GM19468 (cell line): ENCODE data around the gene TNFRSF19.
"Not testable (repeated sequence)": the region's sequence is repeated elsewhere in the genome, so short reads cannot be mapped to it uniquely, and the experiment has no call there.

Source experiments
- ATAC-seq: cut with Tn5 transposase; IDR thresholded peaks from one replicate; pipeline ENCODE4 v1.9.1; 2021; ENCODE audit warnings: mild to moderate bottlenecking, moderate library complexity, moderate number of reproducible peaks; ENCODE audit not compliant: unreplicated experiment; ENCODE audit errors: extremely low read depth

TNFRSF19 gene, protein sequence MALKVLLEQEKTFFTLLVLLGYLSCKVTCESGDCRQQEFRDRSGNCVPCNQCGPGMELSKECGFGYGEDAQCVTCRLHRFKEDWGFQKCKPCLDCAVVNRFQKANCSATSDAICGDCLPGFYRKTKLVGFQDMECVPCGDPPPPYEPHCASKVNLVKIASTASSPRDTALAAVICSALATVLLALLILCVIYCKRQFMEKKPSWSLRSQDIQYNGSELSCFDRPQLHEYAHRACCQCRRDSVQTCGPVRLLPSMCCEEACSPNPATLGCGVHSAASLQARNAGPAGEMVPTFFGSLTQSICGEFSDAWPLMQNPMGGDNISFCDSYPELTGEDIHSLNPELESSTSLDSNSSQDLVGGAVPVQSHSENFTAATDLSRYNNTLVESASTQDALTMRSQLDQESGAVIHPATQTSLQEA

DNA sequence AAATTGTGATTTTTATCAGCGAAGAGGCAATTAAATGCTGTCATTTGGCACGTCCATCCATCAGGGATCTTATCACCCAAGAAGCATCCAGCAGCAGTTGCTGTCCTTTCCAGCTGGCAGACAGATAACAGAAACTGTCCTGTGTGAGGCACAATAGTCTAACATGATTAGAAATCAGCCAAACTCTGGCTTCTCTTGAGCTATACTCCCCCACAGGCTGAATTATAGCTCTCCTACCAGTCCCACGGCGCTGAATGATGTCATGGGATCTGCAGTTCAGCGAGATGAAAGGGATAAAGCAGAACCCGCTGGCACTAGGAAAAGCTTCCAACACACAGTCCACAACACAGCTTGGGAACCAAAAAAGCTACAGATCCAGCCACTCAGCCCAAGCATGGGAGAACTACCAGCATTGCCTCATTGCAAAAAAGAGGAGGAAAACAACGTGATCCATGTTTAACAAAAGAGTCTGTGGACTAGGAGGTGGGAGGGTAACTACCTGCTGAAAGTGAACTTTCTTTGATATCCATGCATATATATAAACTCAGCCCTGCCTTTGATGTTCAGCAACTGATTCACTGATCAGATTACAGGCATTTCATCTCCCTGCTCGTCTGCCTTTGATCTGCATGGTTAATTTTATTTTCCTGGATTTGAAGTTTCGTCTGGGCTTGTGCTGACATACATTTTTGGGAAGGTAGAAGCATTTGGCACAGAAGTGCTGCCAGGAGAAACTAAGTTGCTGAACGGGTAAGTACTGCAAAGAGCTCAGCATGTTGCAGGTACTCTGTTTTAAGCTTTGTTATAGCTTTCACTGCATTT is at the start of gene TNFRSF19:
Gene TNFRSF19, plus strand, starts transcription at position 314 of the 822 bp plus-strand sequence. CDS start 19,772 bp downstream, outside the sequence.
- ATAC-seq: no peak

DNA sequence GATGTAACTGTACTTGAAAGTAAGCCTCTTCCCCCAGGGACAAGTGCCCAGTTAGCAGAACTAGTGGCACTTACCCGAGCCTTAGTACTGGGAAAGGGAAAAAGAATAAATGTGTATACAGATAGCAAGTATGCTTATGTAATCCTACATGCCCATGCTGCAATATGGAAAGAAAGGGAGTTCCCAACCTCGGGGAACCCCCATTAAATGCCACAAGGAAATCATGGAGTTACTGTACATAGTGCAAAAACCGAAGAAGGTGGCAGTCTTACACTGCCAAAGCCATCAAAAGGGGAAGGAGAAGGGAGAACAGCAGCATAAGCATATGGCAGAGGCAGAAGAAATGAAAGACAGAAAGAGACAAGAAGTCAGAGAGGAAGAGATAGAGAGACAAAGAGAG is 40.3 kb upstream of the TNFRSF19 start:
- ATAC-seq: not testable (repeated sequence)

DNA sequence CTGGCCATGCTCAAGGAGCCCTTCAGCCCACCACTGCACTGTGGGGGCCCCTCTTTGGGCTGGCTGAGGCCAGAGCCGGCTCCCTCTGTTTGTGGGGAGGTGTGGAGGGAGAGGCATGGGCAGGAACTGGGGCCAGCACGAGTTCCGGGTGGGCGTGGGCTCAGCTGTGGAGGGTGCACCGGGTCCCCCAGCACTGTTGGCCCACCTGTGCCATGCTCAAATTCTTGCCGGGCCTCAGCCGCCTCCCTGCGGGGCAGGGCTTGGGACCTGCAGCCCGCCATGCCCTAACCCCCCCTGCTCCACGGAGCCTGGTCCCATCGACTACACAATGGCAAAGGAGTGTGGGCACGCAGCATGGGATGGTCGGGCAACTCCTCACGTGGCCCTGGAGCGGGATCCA is 38.8 kb upstream of the TNFRSF19 start:
- ATAC-seq: no peak

DNA sequence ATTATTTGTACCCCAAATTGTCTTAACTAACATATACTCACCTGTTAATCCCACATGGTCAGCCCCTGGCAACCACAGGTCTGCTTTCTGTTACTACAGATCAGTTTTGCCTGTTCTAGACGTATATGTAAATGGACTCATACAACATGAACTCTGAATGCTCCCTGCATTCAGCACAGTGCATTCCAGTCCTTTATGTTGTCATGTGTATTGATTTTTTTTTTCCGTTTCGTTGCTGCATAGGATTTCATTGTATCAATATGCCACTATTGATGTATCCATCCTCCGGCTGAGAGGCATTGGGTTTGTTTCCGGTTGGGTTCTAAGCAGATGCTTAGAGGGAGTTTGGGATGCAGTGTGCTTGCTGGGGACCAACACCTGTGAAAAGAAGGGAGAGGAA is 36.1 kb upstream of the TNFRSF19 start:
- ATAC-seq: no peak

DNA sequence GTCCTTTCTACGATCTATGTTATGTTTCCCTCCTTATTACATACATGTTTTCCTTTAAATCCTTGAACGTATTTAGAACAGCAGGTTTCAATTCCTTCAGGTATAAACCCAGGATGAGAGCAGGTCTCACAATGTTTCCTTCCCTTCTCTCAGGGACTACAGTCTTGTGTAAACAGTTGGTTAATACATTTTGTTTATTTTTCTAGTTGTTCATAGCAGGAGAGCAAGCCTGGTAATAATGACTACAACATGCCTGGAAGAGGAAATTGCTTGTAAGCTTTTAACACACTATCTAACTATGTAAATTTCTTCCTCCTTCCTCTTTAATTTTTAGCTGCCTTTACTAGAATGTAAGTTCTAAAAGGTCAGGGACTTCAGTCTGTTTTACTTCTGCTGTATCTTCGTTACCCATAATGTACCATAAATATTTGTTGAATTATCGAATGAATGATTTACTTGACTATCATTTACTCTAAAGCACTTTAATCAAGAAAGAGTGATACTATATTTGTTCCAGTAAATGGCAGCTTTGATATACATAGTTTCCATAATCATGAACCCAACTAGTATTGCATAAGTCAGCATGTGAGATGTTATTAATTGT is 28.9 kb upstream of the TNFRSF19 start:
- no peak for ATAC-seq

DNA sequence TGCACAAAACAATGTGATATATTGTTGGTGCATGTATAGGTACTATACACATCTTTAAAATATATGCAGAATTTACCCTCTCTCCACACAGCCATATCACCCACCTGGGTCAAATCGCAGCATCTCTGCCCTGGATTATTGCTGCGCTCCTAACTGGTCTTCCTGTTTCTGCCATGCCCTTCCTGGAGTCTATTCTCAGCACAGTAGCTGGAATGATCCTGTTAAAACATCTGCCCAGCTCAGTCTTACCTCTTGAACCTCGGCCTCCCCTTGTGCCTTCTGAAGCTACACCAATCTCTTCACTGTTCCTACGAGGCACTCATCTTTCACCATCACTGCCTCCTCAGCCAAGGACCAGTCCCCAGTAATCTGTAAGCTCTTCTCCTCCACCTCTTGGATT is 25.5 kb upstream of the TNFRSF19 start:
- ATAC-seq: no peak

DNA sequence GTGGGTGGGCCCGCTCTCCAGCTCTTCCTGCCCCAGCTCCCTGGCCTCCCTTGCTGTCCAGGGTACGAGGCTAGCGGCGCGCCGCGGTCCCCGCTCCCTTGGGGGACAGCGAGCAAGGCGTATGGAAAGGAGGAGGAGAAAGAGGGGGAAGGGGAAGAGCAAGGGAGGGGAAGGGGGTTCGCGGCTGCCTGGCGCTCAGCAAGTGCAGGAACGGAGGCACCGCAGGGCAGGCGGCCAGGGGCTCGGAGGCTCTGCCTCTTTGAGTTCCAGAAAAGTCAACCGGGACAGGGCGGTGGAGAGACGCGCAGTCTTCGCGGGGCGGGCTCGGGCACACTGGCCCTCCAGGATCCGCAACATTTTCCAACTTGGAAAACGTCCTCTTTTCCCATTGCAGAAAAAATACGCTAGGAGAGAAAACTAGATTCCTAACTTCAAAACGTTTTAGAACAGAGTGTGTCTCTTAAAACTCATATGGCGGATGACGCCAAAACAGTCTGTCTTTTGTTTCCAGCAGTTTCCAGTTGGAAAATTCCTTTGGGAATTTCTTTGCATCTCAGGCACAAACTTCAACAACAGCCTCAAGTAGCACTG is 23.1 kb upstream of the TNFRSF19 start:
- ATAC-seq: no peak

DNA sequence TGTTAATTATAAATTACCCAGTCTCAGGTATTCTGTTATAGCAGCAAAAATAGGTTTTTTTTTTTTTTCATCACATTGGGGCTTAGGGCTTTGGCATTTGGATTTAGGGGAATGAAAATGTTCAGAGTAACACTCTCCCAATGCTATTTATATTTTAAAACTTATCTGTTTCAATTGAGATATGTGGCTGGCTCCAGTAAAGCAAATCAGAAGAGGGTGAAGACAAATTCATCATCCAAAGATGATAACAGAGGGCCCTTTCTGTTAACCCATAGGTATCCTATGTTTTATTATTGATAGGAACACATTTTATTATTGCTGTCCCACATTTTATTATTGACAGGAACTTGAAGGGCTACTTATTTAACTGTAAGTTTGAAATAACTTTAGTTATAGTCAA is 20.5 kb upstream of the TNFRSF19 start:
- no peak for ATAC-seq

DNA sequence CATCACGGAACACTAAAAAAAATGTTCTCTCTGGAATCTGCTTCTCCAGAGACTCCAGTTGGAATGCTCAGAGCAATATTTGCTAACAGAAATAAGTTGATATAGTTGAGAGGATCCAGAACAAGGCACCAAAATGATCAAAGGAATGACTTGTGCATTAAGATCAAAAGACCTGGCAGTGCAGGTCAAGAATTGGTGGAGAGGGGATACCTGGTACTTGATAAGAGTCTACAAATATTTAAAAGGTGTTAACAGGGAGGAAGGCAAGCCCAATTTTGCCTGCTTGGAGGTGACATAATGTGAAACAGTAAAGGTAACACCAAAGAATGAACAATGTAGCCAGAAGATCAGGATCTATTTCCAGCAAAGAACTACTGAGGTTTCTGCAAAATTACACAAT is 20.0 kb upstream of the TNFRSF19 start:
- ATAC-seq: no peak

DNA sequence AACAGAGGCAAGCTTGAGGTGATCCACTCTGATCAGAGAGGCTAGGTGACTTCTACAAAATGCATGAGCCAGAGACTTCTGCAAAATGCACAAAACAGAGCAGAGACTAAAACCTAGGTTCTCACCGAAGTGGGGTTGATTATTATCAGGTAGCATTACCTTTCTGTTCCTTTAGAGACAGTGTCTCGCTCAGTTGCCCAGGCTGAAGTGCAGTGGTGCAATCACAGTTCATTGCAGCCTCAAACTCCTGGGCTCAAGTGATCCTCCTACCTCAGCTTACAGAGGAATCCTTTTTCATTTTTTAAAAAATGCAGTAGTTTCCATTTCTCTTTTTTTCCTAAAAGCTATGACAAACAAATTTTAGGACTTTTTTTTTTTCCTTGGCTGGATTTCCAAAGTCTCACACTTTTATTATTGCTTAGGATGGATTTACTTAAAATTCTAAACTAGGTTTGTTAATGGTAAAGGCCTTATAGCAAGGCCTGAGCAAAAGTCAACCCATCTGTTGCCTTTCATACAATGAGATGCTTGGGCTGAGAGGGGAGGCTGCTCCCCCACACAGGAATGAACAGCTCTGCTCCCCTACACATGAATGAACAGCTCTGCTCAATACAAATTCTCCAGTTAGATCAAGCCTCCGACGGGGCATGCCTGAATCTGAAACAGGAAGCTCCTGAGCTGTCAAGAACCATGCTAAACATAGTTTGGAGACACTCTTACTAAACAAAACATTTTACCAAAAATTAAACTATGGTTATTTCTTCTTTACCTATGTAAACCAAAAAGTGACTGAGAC is 18.8 kb upstream of the TNFRSF19 start:
- no peak for ATAC-seq

DNA sequence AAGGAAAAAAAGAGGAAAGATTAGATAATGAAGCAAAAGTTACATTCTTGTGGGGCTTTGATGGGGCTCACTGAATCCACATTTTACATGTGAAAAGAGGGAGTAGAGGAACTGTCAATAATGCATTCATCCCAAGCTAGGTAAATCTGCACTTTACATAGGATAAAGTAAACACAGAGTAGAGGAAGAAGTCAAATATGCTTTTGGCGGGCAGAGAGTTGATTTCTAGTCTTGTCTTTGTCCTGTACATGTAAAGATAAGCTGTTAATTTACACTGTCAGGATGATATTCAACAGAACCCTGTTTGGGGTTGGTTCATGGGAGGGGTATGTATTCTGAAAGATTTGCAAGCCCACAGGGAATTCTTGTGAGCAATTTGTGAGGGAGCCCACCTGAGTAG is 18.0 kb upstream of the TNFRSF19 start:
- ATAC-seq: no peak

DNA sequence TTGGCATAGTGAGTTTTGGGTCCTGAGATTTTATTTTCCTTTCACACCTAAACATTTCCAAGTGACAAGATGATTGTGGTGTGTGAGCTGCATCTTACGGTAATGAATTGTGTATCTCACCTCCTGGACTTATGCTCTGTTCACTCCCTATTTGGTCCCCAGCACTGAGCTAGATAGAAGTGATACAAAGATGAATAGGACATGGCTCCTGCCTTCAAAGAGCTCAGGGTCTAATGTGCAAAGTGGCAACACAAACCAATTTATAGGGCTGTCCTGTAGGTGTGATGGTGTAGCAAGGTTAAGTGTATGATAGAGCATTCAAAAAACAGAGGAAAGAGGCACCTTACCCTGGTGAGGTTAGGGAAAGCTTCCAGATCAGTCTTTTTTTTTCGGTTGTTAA is 17.6 kb upstream of the TNFRSF19 start:
- ATAC-seq: no peak

DNA sequence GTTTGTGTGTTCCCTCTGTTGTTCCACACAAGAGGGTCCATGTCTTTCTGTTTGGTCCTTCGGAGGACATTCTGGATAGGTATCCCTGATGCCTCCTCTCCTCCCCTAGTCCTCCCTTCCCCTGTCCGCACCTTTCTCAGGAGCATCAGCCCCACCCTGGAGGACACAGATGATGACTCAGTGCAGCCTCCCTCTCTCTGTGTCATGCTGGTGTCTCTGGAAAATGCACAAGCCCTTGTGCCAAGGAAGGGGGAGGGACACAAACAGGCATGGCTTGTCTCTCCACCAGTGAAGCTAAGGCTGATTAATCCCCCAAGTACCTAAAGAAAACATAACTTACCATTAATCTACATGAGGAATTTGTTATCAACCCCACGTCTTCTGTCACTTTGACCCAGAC is 16.2 kb upstream of the TNFRSF19 start:
- no peak for ATAC-seq

DNA sequence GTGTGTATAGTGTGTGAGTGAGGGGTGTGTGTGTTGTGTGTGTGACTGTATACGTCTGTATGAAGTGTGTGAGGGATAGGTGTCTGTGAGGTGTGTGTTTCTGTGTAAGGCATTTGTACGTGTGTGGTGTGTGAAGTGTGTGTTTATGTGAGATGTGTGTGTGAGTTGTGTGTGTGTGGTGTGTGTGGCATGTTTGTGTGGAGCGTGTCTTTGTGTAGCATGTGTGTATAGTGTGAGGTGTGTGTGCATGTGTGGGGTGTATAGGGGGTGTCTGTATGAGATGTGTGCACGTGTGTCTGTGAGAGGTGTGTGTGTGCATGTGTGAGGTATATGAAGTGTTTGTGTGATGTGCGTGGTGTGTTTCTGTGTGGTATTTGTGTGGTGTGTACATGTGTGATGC is 13.2 kb upstream of the TNFRSF19 start:
- ATAC-seq: no peak

DNA sequence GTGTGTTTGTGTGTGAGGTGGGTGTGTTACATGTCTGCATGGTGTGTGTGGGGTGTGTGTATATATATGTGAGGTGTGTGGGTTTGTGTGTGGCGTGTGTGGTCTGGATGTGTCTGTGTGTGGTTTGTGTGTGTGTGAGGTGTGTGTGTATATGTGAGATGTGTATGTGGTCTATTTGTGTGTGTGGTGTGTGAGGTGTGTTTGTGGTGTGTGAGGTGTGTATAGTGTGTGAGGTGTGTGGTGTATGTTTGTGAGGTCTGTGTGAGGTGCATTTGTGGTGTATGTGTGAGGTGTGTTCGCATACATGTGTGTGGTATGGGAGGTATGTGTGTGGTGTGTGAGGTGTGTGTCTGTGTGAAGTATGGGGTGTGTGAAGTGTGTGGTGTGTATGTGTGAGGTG is 12.5 kb upstream of the TNFRSF19 start:
- ATAC-seq: no peak

DNA sequence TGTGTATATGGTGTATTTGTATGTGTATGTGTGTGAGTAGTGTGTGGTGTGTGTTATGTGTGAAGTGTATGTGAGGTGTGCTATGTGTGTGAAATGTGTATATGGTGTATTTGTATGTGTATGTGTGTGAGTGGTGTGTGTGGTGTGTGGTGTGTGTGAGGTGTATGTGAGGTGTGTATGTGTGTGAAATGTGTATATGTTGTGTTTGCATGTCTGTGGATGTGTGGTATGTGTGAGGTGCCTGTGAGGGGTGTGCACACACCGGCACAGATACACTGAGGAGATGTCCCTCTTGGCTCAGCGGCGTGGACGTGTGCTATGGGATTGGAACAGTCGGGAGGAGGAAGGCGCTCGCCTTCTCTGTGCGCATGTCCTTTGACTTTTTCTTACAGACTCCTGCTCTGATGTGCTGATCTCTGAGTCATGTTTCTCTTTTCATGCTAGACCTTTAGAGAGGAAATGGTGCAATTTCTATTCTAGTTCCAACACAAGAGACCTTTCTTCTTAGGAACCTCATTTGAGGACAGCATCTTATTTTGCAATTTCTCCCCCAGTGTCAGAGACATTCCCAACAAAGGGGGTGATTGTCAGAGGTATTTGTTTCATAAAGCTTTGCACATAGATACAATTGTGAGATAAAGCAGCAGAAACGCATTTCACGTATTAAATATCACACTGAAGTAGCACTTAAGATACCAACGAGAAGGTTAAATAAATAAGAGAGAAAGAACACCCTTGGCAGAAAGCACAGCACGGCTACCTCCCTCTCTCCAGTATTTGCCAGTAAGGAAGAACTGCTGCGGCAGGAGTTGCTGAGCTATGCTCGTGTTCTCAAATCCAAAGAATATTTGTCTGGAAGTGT is 11.3 kb upstream of the TNFRSF19 start:
- no peak for ATAC-seq

DNA sequence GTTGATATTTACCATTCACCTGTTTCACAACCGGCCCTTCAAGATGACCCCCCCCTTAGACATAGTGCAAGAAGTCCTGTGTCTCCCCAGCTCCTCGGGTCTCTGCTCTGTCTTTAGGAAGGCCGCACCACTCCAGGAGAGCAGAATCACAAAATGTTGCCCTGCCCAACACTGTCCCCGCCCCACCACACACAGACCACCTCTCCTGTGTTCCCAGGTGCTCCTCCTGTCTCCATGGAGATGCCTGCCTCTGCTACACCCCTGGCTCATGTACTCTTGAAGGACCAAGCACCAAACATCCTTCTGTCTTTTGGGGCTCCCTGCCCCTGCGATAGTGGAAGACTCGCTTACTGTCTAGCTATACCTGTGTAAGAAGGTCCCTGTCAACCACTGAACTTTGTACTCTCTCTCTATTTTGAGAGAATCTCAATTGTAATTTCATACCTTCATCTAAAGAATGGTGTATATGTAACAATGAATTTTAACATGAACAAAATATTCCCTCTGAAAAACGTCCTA is 9.6 kb upstream of the TNFRSF19 start:
- no peak for ATAC-seq

DNA sequence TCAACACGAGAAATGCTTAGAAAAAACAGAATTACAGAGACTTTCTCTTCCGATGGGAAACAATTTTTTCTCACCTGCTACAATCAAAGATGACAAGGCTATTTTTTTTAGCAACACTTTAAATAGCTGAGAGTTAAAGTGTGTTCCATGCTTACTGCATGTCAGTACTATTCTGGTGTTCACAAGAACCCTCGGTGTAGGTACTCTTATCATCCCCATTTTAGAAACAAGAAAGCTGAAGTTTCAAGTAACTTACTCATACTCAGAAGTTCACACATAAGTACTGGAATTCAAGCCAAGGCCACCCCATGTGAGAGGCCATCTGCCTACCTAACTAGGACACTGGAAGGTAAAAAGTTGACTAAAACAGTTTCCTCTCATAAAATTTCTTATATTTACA is 9.0 kb upstream of the TNFRSF19 start:
- ATAC-seq: no peak
